MM.1S (cell line): ENCODE measurements around the gene TRIM28.

Source experiments
- DNase-seq: peaks from one replicate; pipeline ENCODE4 v3.0.0-alpha.2; 2015
- H2AFZ ChIP-seq: fragments of 300-600 bp; sonication (generic); 2 replicates; pipeline ENCODE4 v1.6.0; 2016; ENCODE audit warnings: antibody characterized with exemption, low read length
- H3F3A ChIP-seq: fragments of 300-600 bp; sonication (generic); 2 replicates; pipeline ENCODE4 v1.6.1; 2016; ENCODE audit warnings: mild to moderate bottlenecking, antibody characterized with exemption, low read length, moderate library complexity, mixed read lengths; ENCODE audit not compliant: insufficient read depth
- H3K27ac ChIP-seq: fragments of 300-600 bp; sonication (generic); 2 replicates; pipeline ENCODE4 v1.5.1; 2016; ENCODE audit warnings: mild to moderate bottlenecking, low read length
- H3K27me3 ChIP-seq: fragments of 300-600 bp; sonication (generic); replicated peaks from 2 replicates; pipeline ENCODE4 v1.6.0; 2016; ENCODE audit warnings: low read length; ENCODE audit not compliant: insufficient read depth
- H3K36me3 ChIP-seq: fragments of 300-600 bp; sonication (generic); replicated peaks from 2 replicates; pipeline ENCODE4 v1.6.1; 2016; ENCODE audit warnings: mild to moderate bottlenecking, low read length, mixed read lengths; ENCODE audit not compliant: insufficient read depth
- H3K4me1 ChIP-seq: fragments of 300-600 bp; sonication (generic); 2 replicates; pipeline ENCODE4 v1.6.1; 2016; ENCODE audit warnings: low read length, mixed read lengths
- H3K4me2 ChIP-seq: fragments of 300-600 bp; sonication (generic); 2 replicates; pipeline ENCODE4 v1.6.0; 2016; ENCODE audit warnings: low read depth, low read length
- H3K4me3 ChIP-seq: fragments of 300-600 bp; sonication (generic); 2 replicates; pipeline ENCODE4 v1.5.1; 2016; ENCODE audit warnings: low read length, mixed read lengths
- H3K79me2 ChIP-seq: fragments of 300-600 bp; sonication (generic); 2 replicates; pipeline ENCODE4 v1.6.1; 2016; ENCODE audit warnings: mixed run types, low read length, mixed read lengths
- H3K9ac ChIP-seq: fragments of 300-600 bp; sonication (generic); 2 replicates; pipeline ENCODE4 v1.6.1; 2016; ENCODE audit warnings: low read length, mixed read lengths
- H3K9me2 ChIP-seq: fragments of 300-600 bp; sonication (generic); replicated peaks from 2 replicates; pipeline ENCODE4 v1.6.1; 2016; ENCODE audit warnings: mild to moderate bottlenecking, low read length, mixed read lengths; ENCODE audit not compliant: insufficient read depth
- H3K9me3 ChIP-seq: fragments of 300-600 bp; sonication (generic); replicated peaks from 2 replicates; pipeline ENCODE4 v1.6.1; 2016; ENCODE audit warnings: mild to moderate bottlenecking, low read length, mixed read lengths; ENCODE audit not compliant: insufficient read depth
- H4K20me1 ChIP-seq: fragments of 300-600 bp; sonication (generic); 2 replicates; pipeline ENCODE4 v1.6.1; 2016; ENCODE audit warnings: mild to moderate bottlenecking, low read length, moderate library complexity, mixed read lengths; ENCODE audit not compliant: insufficient read depth
- EZH2 ChIP-seq: fragments of 300-600 bp; sonication (generic); optimal IDR thresholded peaks from 2 replicates; pipeline ENCODE3; 2017; ENCODE audit warnings: low read depth, mild to moderate bottlenecking, antibody characterized with exemption, low read length, mixed read lengths
- EZH2phosphoT487 ChIP-seq: fragments of 300-600 bp; sonication (generic); IDR thresholded peaks from 2 replicates; pipeline ENCODE4 v1.6.1; 2018; ENCODE audit warnings: antibody characterized with exemption, low read length
- TF ChIP-seq, protein P1 (sequence below): fragments of 300-600 bp; sonication (generic); IDR thresholded peaks from 2 replicates; pipeline ENCODE4 v1.5.1; 2016; ENCODE audit warnings: antibody characterized with exemption, low read length, mixed read lengths

Gene TRIM28

DNA sequence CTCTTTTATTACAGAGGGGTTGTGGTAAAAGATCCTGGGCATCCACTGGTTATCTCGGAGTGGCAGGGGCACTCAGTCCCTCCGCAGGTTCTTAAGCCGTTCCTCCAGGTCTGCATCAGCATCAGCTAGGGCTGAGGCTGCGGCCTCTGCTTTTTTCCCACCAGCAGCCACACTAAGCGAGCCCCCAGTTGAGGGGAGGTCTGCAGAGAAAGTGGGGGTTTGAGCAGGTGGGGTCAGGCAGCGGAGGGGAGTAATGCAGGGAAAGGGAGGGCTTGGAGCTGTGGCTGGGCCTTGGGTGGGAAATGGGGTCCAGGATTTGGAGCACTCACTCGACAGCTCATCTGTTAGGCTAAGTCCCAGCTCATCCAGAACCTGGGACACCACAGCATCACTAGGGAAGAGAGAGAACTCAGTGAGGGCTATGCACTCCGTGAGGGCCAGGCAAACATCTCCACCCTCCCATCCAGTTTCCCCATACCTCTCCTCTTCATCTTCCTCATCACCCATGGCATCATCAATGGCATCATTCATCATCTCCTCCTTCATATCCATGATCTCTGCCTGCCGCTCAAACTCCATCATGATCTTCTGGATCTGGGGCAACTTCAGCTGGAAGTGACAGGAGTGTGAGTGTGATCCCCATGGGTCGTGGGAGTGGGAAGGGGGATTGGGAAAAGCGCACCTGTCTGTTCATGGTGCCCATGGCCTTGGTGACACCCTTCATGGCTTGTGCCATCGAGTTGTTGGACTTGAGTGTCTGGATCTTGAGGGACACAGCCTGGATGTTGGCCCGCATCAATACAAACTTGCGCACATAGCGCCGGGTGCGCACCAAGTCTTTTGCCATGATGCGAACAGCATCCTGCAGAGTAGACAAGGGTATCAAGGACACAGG is 8.0 kb downstream of the TRIM28 start:
- H2AFZ ChIP-seq: no peak overlapping the region
- no peak overlapping the region for H3K4me2 ChIP-seq
- H3F3A ChIP-seq: peaks cover 54% of the 10 kb centered on the region
- H3K9ac ChIP-seq: no peak overlapping the region
- H4K20me1 ChIP-seq: peaks cover 16% of the 10 kb centered on the region; the same call in 1 of the 2 replicates
- DNase-seq: no peak
- peaks cover 17% of the 10 kb centered on the region for H3K4me1 ChIP-seq
- H3K4me3 ChIP-seq: no peak overlapping the region
- H3K9me3 ChIP-seq: no peaks in the 10 kb centered on the region
- H3K27ac ChIP-seq: no peak overlapping the region
- H3K36me3 ChIP-seq: peaks cover 20% of the 10 kb centered on the region
- peaks cover 61% of the 10 kb centered on the region for H3K79me2 ChIP-seq
- no peaks in the 10 kb centered on the region for H3K27me3 ChIP-seq
- no peak for TF ChIP-seq EZH2
- TF ChIP-seq EZH2phosphoT487: no peak
- TF ChIP-seq, protein P1, sequence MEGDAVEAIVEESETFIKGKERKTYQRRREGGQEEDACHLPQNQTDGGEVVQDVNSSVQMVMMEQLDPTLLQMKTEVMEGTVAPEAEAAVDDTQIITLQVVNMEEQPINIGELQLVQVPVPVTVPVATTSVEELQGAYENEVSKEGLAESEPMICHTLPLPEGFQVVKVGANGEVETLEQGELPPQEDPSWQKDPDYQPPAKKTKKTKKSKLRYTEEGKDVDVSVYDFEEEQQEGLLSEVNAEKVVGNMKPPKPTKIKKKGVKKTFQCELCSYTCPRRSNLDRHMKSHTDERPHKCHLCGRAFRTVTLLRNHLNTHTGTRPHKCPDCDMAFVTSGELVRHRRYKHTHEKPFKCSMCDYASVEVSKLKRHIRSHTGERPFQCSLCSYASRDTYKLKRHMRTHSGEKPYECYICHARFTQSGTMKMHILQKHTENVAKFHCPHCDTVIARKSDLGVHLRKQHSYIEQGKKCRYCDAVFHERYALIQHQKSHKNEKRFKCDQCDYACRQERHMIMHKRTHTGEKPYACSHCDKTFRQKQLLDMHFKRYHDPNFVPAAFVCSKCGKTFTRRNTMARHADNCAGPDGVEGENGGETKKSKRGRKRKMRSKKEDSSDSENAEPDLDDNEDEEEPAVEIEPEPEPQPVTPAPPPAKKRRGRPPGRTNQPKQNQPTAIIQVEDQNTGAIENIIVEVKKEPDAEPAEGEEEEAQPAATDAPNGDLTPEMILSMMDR: no peak
- H3K9me2 ChIP-seq: no peaks in the 10 kb centered on the region

DNA sequence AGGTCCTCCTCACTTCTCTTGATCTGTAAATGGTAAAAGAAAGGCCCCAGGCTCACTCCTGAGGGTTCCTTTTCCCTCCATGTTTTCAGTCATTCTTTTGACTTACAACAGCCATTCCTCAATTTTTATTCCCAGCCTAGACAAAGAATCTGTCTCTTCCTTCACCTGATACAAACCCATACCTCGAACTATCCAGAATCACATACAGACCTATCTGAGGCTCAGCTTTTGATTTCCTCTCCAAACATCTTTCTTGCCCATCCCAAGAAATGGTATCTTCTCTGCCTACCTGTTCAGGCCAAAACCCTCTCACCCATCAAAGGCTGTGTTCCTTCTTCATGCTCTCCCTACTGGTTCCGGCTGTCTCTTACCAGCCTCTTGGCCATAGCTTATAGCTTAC is 8.8 kb downstream of the TRIM28 start:
- H3K4me2 ChIP-seq: no peak overlapping the region
- no peak for DNase-seq
- H3K4me1 ChIP-seq: peaks cover 21% of the 10 kb centered on the region
- H3K4me3 ChIP-seq: no peak overlapping the region
- no peak overlapping the region for H3K9ac ChIP-seq
- H4K20me1 ChIP-seq: peaks cover 9% of the 10 kb centered on the region; the same call in 1 of the 2 replicates
- no peaks in the 10 kb centered on the region for H3K9me2 ChIP-seq
- H3K79me2 ChIP-seq: peaks cover 61% of the 10 kb centered on the region
- H2AFZ ChIP-seq: no peak overlapping the region
- TF ChIP-seq EZH2 (no peak), EZH2phosphoT487 (no peak)
- TF ChIP-seq, protein P1: no peak
- H3K27me3 ChIP-seq: no peaks in the 10 kb centered on the region
- H3F3A ChIP-seq: peaks cover 55% of the 10 kb centered on the region
- H3K27ac ChIP-seq: no peak overlapping the region
- H3K36me3 ChIP-seq: peaks cover 13% of the 10 kb centered on the region
- no peaks in the 10 kb centered on the region for H3K9me3 ChIP-seq

DNA sequence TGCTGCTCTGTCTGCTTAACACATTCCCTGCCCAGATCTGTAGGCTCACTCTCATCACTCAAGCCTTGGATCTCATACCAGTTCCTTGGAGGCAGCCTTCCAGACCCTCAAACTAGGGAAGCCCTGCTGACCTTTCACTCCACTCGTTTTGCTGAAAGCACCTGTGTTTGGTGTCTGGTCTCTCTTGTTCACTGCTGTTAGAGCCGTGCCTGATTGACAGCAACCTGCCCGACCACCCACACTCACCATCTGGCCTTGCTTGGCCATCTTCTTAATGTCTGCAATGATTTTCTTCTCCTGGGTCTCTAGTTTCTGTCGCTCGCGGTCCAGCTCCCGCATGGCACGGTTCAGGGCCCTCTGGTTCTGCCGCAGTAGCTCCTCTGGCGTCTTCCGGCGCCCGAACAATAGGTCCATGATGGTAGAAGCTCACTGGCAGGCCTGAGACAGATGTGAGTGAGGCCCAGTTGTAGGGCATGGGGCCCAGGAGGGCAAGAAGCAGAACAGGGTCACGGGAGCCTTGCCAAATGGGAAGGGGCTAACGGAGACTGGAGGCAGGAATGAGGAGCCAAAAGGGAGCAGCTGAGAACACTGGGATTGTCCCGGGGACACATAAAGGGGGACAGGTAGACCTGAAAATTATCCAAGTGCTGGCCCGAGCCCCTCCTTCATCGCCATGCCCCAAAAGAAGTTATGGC is 10.1 kb downstream of the TRIM28 start:
- Histone ChIP-seq H3K4me2 (peak overlapping the region; percentile 98), H3K9ac (peak overlapping the region; percentile 92), H3K36me3 (peaks cover 7% of the 10 kb centered on the region; the same call in 1 of the 2 replicates), H3K27ac (peak overlapping the region; percentile 88; the same call in 1 of the 2 replicates), H3K4me3 (peak overlapping the region; percentile 95), H4K20me1 (peaks cover 8% of the 10 kb centered on the region; the same call in 1 of the 2 replicates), H3K9me2 (no peaks in the 10 kb centered on the region), H3K79me2 (peaks cover 53% of the 10 kb centered on the region), H3K27me3 (no peaks in the 10 kb centered on the region), H2AFZ (peak overlapping the region; percentile 80; the same call in 1 of the 2 replicates), H3K4me1 (peaks cover 21% of the 10 kb centered on the region), H3K9me3 (no peaks in the 10 kb centered on the region), H3F3A (peaks cover 58% of the 10 kb centered on the region)
- DNase-seq: no peak
- TF ChIP-seq, protein P1: no peak
- TF ChIP-seq EZH2phosphoT487 (no peak), EZH2 (no peak)
